ENCODE data around the gene PIAS2. TPM values are rescaled to one million over a fixed set of nuclear protein-coding genes. Genes with fewer than 3 reads are reported as not detected.

PIAS2 gene
- total RNA-seq, 1 donor from 2014 or later: 42.2 TPM

- no peak overlapping the region for H3K4me3 Mint-ChIP-seq
- H3K36me3 Mint-ChIP-seq (ENCODE audit: low read depth): peaks cover 12% of the 10 kb centered on the region
- H3K4me1 Mint-ChIP-seq: peaks cover 28% of the 10 kb centered on the region
- TF ChIP-seq CTCF (conservative IDR thresholded peaks at IDR 0.05): no peak
- H3K9me3 Mint-ChIP-seq: peaks cover 6% of the 10 kb centered on the region
- H3K27me3 Mint-ChIP-seq (ENCODE audit: low read depth): no peaks in the 10 kb centered on the region
- DNase-seq (ENCODE audit: low read depth, low spot score): no peak
- no peak overlapping the region for H3K27ac Mint-ChIP-seq (ENCODE audit: unreplicated experiment)
Measured at GRCh38 chr18:46910856-46911255, 6.5 kb downstream of the PIAS2 start.

DNA sequence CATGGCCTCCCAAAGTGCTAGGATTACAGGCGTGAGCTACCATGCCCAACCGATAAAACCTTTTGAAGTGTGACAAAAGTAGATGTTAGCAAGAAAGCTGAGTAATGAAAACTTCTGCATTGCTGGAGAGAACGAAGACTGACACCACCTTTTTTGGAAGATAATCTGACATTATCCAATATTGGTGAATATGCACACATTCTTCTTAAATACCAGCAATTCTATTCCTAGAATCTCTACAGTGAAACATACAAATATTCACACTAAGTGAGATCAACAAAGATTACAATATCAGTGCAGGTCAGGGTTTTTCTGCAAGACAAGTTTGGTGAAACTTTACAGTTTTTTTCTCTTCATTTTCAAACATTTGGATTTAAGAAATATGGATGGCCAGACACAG, 7.8 kb downstream of the PIAS2 start:
- Mint-ChIP-seq H3K4me3 (no peak overlapping the region), H3K27me3 (ENCODE audit: low read depth) (no peaks in the 10 kb centered on the region), H3K9me3 (peaks cover 6% of the 10 kb centered on the region), H3K36me3 (ENCODE audit: low read depth) (peaks cover 16% of the 10 kb centered on the region), H3K4me1 (peaks cover 14% of the 10 kb centered on the region), H3K27ac (ENCODE audit: unreplicated experiment) (no peak overlapping the region)
- TF ChIP-seq CTCF (conservative IDR thresholded peaks at IDR 0.05): no peak
- no peak for DNase-seq (ENCODE audit: low read depth, low spot score)

DNA sequence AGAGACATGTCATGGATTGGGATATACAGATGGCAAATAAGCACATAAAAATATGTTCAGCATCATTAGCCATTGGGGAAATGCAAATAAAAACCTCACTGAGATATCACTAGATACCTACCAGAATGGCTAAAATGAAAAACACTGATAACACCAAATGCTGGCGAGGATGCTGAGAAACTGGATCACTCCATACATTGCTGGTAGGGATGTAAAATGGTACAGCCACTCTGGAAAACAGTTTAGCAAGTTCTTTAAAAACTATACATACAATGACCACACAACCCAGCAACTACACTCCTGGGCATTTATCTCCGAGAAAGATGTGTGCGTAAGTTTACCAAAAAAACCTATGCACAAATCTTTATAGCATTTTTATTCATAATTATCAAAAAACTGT, 13.9 kb downstream of the PIAS2 start:
- DNase-seq (ENCODE audit: low read depth, low spot score): no peak
- Mint-ChIP-seq H3K36me3 (ENCODE audit: low read depth) (peaks cover 30% of the 10 kb centered on the region), H3K27me3 (ENCODE audit: low read depth) (no peaks in the 10 kb centered on the region), H3K9me3 (peaks cover 6% of the 10 kb centered on the region), H3K4me3 (no peak overlapping the region), H3K4me1 (peaks cover 12% of the 10 kb centered on the region), H3K27ac (ENCODE audit: unreplicated experiment) (no peak overlapping the region)
- TF ChIP-seq CTCF (conservative IDR thresholded peaks at IDR 0.05): no peak

- Mint-ChIP-seq H3K36me3 (ENCODE audit: low read depth) (peaks cover 19% of the 10 kb centered on the region), H3K9me3 (no peaks in the 10 kb centered on the region), H3K4me3 (no peak overlapping the region), H3K4me1 (peaks cover 9% of the 10 kb centered on the region), H3K27ac (ENCODE audit: unreplicated experiment) (no peak overlapping the region), H3K27me3 (ENCODE audit: low read depth) (no peaks in the 10 kb centered on the region)
- DNase-seq (ENCODE audit: low read depth, low spot score): no peak
- no peak for TF ChIP-seq CTCF (conservative IDR thresholded peaks at IDR 0.05)
Measured at GRCh38 chr18:46899274-46899948, 17.9 kb downstream of the PIAS2 start.

GRCh38 chr18:46894124-46894523, 23.2 kb downstream of the PIAS2 start:
- Mint-ChIP-seq H3K27me3 (ENCODE audit: low read depth) (no peaks in the 10 kb centered on the region), H3K4me1 (peaks cover 1% of the 10 kb centered on the region), H3K9me3 (peaks cover 12% of the 10 kb centered on the region), H3K36me3 (ENCODE audit: low read depth) (peaks cover 25% of the 10 kb centered on the region), H3K4me3 (no peak overlapping the region), H3K27ac (ENCODE audit: unreplicated experiment) (no peak overlapping the region)
- no peak for DNase-seq (ENCODE audit: low read depth, low spot score)
- TF ChIP-seq CTCF (conservative IDR thresholded peaks at IDR 0.05): no peak
